GM12801 (cell line): ENCODE results near the gene BAZ2A.

Source experiments
- TF ChIP-seq, protein P1 (sequence below): IDR thresholded peaks from one replicate; pipeline ENCODE4 v1.5.1; 2011; ENCODE audit warnings: control low read depth; ENCODE audit not compliant: insufficient read length; ENCODE audit errors: extremely low read depth

BAZ2A gene

GRCh38 chr12:56630180-56630632, at the start of gene BAZ2A:
TSS of gene BAZ2A (minus strand) at chr12:56630326. CDS start at chr12:56617530, 12,796 bp downstream.
- TF ChIP-seq, protein P1, sequence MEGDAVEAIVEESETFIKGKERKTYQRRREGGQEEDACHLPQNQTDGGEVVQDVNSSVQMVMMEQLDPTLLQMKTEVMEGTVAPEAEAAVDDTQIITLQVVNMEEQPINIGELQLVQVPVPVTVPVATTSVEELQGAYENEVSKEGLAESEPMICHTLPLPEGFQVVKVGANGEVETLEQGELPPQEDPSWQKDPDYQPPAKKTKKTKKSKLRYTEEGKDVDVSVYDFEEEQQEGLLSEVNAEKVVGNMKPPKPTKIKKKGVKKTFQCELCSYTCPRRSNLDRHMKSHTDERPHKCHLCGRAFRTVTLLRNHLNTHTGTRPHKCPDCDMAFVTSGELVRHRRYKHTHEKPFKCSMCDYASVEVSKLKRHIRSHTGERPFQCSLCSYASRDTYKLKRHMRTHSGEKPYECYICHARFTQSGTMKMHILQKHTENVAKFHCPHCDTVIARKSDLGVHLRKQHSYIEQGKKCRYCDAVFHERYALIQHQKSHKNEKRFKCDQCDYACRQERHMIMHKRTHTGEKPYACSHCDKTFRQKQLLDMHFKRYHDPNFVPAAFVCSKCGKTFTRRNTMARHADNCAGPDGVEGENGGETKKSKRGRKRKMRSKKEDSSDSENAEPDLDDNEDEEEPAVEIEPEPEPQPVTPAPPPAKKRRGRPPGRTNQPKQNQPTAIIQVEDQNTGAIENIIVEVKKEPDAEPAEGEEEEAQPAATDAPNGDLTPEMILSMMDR: no peak

DNA sequence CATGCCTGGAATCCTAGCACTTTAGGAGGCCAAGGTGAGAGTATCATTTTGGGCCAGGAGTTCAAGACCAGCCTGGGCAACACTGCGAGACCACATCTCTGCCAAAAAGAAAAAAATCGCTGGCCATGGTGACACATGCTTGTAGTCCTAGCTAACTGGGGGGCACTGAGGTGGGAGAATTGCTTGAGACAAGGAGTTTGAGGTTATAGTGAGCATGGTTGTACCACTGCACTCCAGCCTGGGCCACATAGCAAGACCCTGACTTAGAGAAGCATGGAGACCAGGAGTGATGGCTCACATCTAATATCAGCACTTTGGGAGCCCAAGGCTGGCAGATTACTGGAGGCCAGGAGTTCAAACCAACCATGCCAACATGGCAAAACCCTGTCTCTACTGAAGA, 48.7 kb upstream of the BAZ2A start:
- TF ChIP-seq, protein P1: no peak

- TF ChIP-seq, protein P1: no peak
Measured at GRCh38 chr12:56677680-56678079, 47.6 kb upstream of the BAZ2A start.

GRCh38 chr12:56676851-56677580, 46.9 kb upstream of the BAZ2A start:
- TF ChIP-seq, protein P1: no peak

- TF ChIP-seq, protein P1: no peak
Measured at GRCh38 chr12:56671608-56672007, 41.5 kb upstream of the BAZ2A start.

DNA sequence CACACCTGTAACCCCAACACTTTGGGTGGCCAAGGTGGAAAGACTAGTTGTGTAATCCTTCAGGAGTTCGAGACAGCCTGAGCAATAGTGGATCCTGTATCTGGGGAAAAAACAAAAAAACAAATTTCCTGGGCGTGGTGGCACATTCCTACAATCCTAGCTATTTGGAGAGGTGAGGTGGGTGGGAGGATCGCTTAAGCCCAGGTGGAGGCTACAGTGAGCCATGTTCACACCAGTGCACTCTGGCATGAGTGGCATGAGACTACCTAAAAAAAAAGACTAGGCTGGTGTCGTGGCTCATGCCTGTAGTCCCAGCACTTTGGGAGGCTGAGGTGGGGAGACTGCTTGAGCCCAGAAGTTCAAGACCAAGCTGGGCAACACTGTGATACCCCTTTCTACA, 40.7 kb upstream of the BAZ2A start:
- TF ChIP-seq, protein P1: no peak

DNA sequence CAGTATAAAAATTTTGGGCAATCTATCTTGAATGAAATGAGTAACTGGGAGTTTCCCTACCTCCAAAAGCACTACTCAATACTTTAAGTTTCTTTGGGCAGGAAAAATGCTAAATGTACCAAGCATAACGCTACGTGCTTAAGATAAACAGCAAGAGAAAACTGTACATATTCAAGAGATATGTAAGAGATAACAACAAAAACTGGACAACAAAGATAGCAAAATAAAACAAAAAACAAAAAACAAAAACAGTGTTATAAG, 38.0 kb upstream of the BAZ2A start:
- TF ChIP-seq, protein P1: no peak
